Activated CD4-positive, CD25-positive, alpha-beta regulatory T cell treated with anti-CD3 and anti-CD28 coated beads, Interleukin-2, amount 50 U/mL, for 24 hours (primary cell): ENCODE measurements around the gene SCN1A.
"Not testable (repeated sequence)": the region's sequence is repeated elsewhere in the genome, so short reads cannot be mapped to it uniquely, and the experiment has no call there.

ENCODE experiments used
- ATAC-seq, 2 donors: fragments of 150-1000 bp; cut with Tn5 transposase; one replicate each; pipeline ENCODE4 v1.10.0; 2021; ENCODE audit warnings: mild to moderate bottlenecking in 1 of 2, moderate library complexity in 1 of 2

The SCN1A gene

GRCh38 chr2:166127217-166128155 is at the start of gene SCN1A:
Gene SCN1A, minus strand, starts transcription at chr2:166128020. Its CDS starts 54,399 bp downstream, at chr2:166073621.
- peak in 1 of 2 donors; percentile 17 for ATAC-seq

GRCh38 chr2:166173263-166173662 is 45.4 kb upstream of the SCN1A start:
- no peak for ATAC-seq

DNA sequence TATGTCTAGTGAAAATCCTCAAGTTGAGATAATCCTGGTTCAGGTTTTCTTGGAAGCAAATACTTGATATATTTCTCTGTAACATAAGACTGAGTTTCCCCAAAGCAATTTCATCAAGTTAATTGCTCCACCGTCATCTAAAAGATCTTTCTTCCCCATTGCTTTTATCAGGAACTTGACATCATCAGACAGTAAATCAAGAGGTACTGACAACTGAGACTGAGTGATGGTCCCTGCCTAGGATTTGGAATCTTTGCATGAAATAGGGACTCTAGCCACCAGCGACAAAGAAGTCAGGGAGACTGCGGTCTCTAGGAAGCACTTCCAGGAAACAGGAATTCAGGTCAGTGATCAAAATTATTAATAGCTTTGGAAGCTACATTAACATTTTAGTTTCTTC is 43.4 kb upstream of the SCN1A start:
- no peak for ATAC-seq

DNA sequence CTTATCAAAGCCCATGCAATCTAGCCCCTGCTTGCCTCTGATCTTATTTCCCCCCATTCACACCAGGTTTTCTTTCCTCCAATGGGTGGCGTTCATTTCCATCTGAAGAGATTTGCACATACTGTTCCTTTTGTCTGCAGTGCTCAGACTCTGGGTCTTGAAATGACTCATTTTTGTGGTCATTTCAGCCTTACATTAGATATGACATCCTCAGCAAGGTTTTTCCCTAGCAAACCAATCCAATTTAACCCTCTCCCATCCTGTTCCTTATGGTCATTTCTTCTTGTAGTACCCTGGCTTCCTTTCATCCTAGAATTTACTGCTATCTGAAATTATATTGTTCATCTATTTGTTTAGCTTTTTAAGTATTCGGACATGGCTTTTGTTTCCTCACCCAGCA is 42.5 kb upstream of the SCN1A start:
- no peak for ATAC-seq

DNA sequence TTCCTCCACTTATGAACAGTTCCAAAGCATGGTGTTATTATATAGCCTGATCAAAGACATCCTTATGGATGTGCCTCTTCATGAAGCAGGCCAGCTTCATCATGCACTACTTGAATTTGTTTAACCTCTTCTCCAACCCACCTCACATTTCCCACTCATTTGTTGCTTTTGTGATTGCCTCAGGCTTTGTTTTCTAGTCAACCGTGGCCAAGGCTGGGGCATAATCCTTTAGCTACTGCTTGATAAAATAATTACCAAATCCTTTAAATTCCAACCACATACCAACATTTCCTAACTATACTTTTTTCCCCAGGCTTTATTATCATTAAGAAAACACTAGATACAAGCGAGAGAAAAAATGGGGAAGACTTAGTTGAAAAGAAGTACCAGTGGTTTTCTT is 39.6 kb upstream of the SCN1A start:
- no peak for ATAC-seq

GRCh38 chr2:166163775-166164174 is 36.0 kb upstream of the SCN1A start:
- no peak for ATAC-seq

- no peak for ATAC-seq
Observed at GRCh38 chr2:166158546-166158945, 30.7 kb upstream of the SCN1A start.

DNA sequence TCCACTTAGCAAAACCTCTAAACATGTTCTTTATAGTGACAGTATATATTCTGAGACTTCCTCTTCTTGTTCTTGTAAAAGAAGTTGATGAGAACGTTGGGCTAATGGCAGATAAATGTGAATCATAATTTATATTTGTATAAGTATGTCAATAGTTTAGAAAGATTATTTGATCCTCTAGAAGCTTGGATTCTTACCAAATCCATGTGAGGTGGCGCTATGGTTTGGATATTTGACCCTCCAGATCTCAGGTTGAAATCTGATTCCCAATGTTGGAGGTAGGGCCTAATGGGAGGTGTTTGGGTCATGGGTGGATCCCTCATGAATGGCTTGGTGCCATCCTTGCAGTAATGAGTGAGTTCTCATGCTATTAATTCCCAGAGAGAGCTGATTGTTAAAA is 29.8 kb upstream of the SCN1A start:
- no peak for ATAC-seq

- no peak for ATAC-seq
Observed at GRCh38 chr2:166156985-166157490, 29.2 kb upstream of the SCN1A start.

DNA sequence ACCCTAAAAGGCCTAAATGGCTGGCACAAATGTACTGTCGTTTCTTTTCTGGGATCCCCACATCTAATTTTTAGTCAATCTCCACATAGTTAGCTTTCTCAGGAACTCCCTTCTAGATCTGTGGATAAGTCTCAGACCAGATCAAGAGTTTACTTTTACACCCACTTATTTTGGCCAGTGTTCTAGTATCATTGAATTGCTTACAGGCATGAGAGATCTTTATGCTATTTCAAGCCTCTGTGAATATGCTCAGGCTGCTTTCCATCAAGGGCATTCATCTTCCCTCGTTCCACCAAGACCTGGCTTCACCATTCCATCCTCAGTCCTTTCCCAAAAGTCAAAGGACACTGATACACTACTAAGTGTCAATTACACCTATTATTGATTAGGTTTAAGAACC is 27.8 kb upstream of the SCN1A start:
- no peak for ATAC-seq

DNA sequence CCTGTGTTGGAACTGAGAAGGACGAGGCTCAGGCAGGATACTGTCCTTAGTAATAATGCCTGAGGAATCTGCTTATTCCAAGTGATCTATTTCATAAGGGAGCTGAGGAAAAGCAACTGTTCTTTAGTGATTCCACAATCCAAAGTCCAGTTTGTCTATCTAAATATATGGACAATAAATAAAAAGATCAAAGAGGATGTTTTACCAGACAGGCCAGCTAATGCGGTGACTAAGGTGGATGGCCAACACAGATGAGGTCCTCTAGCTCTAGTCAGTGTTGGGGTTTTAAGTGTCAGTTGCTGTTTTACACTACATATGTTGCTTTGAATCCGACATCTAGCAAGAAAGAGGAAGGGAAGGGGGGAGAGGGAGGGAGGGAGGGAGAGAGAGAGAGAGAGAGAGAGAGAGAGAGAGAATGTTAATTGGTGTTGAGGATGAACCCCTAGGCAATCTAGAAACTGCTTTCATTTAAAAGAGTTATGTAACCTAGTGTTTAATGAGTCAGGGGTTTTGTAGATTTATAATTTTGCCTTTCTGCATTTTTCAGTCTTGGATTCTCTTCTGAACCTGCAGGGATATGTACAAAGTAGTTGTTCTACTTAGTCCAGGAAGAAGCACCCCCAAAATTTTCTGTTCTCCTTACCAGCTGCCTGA is 27.0 kb upstream of the SCN1A start:
- no peak for ATAC-seq

DNA sequence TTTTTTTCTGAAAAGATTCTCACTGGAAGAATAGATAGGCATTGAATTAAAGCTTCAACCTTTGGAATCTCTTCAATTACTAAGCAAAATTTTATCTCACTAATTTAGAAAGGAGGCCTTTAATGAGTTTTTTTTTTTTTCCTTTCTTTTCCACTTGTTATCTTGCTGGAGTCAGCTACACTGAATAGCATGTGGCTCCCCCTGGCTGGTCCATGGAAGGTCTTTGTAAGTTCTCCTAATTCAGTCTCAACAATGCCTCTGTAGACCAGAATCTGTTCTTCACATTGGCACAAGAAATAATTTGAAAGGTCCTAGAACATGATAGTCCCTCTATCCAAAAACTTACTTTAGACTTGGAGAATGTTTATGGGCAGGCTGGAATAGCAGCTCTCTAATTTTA is 24.2 kb upstream of the SCN1A start:
- no peak for ATAC-seq

DNA sequence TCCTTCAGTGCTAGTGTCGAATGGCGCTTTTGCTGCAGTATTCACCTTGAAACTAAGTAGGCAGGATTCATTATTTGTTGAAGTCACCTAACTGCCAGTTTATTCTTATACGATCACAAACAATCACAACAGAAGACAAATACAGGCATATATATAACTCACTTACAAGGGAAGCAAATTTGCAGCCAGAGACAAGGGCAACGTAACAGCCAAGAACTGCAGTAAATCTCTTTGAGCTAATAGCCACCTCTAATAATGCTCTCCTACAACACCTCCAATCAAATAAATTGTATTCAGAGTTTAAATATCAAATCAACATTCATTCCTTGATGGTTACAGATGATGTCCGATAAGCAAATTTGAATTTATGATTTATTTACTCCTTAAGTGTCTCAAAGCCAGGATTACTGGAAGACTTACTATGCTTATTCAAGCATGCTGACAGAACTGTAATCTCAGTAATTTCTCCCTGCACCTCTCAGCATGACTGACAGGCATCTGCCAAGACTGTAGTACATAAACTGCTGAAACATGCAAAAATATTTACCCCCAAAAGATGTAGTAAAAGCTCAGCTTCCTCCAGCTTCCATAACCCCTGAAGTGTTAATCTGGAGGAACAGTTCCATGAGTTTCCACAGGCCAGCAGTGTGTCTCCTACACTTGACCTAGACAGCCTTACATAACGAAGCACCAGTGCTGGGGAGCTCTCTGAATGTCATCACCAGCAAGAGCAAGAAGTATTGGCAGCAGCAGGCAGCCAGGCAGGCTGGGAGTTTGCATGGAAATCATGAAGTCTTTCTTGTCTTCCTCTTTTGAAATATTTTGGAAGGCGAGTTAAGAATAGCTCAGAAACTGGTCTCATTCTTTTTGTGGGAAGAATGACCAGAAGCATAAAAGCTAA is 20.9 kb upstream of the SCN1A start:
- ATAC-seq: no peak

- ATAC-seq: no peak
Observed at GRCh38 chr2:166147883-166148282, 20.1 kb upstream of the SCN1A start.

DNA sequence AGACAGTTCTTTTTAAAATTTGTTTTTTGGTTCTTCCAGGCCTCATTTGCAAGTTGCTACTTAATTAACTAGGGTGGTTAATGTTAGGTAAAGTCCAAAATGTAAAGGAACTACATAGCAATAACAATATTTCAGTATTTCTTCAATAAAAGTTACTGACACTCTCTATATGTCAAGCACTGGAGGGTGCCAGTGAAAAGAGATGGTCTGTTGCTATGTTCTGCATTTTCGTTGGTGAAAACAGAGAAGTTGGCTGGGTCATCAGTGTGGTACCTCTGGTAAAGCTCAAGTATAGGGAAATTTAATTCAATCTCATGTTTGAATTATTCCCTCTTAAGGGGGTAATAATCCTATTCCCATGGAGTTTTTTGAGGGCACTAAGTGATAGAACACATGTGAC is 16.3 kb upstream of the SCN1A start:
- no peak for ATAC-seq

DNA sequence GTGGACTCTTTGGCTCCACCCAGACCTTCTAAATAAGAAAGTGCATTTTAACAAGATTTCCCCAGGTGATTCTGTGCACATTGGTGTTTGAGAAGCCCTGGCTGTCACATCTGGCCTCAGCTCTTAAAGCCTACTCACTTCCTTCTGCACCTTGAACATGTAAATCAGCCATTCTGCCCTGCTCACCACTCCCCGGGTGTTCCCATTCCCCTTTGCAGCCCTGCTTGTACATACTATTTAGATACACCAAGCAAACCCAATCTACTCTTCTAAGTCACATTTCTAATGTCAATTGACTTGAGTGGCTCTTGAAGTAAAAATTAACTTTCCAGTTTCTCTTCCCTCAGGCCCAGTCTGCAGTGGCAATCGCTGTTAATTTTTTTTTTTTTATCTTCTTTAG is 13.1 kb upstream of the SCN1A start:
- no peak for ATAC-seq

DNA sequence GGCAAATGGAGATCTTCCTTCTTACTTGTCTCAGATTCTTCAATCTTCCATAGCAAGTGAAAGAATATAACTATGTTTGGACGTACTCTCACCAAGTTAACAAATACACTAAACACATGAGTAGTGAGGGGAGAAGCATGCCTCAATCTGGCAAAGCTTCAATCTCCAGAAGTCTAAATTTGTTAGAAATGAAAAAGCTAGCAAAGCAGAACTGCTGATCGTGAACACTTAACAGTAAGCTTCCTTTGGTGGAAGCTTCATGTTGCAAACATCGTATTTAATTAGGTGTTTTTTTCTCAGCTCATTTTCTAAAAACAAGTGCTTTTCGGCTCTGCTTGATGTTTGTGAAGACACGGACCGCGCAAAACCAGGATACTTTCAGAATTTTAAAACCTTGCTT is 12.7 kb upstream of the SCN1A start:
- no peak for ATAC-seq

- ATAC-seq: not testable (repeated sequence)
Observed at GRCh38 chr2:166139479-166139878, 11.7 kb upstream of the SCN1A start.

DNA sequence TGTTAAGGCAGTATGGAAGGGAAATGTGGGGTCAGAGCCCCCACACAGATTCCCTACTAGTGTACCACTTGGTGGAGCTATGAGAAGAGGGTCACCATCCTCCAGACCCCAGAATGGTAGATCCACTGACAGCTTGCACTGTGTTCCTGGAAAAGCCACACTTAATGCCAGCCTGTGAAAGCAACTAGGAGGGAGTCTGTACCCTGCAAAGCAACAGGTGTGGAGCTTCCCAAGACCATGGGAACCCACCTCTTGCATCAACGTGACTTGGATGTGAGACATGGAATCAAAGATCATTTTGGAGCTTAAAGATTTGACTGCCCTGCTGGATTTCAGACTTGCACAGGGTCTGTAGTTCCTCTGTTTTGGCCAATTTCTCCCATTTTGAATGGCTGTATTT is 10.8 kb upstream of the SCN1A start:
- ATAC-seq: no peak

GRCh38 chr2:166138144-166138543 is 10.3 kb upstream of the SCN1A start:
- no peak for ATAC-seq

GRCh38 chr2:166137331-166137730 is 9.5 kb upstream of the SCN1A start:
- ATAC-seq: no peak

GRCh38 chr2:166135849-166136258 is 8.0 kb upstream of the SCN1A start:
- no peak for ATAC-seq
